Activated T-helper 9 cell treated with anti-CD3 and anti-CD28 coated beads, Interleukin-2, amount 50 U/mL, for 16 hours (primary cell): ENCODE results near the gene SEMA4C.

ENCODE experiments used
- DNase-seq: peaks from one replicate; pipeline ENCODE4 v3.0.0-alpha.2; 2020; ENCODE audit warnings: low read depth

The SEMA4C gene, protein sequence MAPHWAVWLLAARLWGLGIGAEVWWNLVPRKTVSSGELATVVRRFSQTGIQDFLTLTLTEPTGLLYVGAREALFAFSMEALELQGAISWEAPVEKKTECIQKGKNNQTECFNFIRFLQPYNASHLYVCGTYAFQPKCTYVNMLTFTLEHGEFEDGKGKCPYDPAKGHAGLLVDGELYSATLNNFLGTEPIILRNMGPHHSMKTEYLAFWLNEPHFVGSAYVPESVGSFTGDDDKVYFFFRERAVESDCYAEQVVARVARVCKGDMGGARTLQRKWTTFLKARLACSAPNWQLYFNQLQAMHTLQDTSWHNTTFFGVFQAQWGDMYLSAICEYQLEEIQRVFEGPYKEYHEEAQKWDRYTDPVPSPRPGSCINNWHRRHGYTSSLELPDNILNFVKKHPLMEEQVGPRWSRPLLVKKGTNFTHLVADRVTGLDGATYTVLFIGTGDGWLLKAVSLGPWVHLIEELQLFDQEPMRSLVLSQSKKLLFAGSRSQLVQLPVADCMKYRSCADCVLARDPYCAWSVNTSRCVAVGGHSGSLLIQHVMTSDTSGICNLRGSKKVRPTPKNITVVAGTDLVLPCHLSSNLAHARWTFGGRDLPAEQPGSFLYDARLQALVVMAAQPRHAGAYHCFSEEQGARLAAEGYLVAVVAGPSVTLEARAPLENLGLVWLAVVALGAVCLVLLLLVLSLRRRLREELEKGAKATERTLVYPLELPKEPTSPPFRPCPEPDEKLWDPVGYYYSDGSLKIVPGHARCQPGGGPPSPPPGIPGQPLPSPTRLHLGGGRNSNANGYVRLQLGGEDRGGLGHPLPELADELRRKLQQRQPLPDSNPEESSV

DNA sequence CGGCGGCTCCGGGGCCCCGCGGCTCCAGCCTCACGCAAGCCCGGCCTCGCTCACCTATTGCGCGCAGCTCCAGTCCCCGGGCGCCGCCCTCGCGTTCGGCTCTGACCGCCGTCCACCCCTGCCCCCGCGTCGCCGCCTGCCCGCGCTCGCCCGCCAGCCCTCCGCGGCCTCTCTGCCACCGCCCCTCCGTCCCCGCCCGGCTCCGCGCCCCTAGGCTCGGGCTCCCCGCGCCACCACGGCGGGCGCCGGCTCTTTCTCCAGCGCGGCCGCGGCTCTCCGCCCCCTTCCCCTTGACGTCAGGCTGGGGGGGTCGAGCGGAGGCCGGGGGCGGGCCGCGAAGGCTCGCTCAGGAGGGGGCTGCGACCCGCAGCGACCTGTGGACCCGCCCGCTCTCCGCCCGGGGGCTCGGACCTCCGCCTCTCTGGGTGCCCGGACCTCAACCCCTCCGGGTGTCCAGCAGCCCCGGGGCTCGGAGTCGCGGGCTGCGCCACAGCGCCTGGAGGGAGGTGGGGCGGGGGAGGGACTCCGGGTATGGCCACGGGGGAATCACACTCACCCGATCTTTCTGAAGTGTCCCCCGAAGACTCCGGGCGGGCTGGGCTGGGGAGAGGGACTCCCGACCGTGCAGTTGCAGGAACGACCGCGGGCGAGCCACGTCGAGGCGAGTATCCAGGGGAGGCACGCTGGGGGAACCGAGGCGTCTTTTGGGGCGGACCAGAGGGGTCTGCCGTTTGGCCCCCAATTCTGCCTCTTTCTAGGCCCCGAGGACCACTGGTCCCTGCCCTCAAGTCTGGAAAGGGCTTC is at the start of gene SEMA4C:
SEMA4C (minus strand) TSS at position 259 of the 804 bp plus-strand sequence. CDS start 2,194 bp downstream, outside the sequence.
- DNase-seq = peak; percentile 47

DNA sequence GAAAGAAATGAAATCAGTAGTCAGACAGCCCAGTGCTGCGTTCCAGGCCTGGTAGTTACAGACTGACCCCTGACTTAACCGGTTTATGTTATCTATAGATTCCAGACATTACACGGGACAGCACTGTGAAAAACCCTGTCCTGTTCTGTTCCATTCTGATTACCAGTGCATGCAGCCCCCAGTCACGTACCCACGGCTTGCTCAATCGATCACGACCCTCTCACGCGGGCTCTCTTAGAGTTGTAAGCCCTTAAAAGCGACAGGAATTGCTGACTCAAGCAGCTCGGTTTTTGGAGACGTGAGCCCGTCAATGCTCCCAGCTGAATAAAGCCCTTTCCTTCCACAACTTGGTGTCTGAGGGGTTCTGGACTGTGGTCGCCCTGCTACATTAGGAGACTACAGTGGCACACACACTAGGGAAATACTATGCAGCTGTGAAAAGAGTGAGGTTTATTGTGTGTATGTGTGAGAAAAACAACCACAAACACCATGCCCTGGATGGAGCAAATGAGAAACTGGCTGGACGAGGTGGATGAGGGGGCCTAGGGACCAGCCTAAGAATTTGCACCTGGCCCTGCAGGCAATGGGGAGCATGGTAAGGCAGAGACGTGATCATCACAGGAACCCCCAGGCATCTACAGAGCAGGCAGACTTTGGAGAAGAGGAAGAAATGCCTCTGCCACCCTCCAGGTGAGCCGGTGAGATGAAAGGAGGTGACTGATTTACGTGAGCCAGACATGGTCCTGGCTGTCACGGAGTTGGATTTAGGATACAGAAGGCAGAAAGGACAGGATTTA is 49.1 kb upstream of the SEMA4C start:
- no peak for DNase-seq

GRCh38 chr2:96918092-96918753 is 48.3 kb upstream of the SEMA4C start:
- DNase-seq = no peak

DNA sequence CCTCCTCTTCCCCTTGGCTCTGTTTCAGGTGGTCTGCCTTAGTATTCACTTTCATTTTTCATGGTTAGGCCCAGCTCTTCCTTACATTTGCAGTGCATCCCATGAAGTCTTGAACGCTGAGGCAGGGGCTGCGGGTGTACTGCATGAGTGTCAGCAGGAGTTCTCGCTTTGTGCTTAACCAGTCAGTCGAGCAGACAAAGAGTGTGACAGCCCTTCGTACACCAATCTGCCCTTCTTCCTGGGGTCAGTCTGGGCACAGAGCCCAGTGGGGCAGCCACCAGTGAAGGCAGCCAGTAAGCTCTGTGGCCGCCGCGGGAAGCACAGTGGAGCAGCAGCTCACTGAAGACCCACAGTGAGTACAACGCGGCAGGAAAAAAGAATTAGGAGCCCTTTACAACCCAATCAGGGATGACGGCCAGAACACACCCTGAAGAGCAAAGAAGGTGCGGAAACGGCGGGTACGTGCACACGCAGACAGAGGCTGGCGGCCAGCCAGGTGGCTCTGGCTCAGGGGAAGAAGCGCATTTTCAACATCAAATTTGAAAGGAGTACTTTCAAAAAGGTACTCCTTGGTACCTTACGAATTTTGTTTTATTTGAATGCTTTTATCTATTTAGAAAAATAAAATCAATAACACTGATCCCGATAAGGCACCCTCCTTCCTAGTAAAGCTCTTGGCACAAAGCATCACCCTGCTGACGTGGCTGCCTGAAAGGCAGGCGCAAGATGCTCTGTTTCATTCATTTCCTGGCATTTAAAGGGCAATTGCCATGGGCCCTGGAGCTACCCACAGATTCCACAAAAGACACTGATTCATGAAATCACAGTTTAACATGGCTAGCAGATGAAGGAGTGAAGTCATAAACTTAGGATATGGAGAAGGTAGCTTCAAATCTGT is 47.0 kb upstream of the SEMA4C start:
- no peak for DNase-seq

GRCh38 chr2:96916156-96916630 is 46.3 kb upstream of the SEMA4C start:
- DNase-seq = no peak

GRCh38 chr2:96914332-96914731 is 44.5 kb upstream of the SEMA4C start:
- no peak for DNase-seq

DNA sequence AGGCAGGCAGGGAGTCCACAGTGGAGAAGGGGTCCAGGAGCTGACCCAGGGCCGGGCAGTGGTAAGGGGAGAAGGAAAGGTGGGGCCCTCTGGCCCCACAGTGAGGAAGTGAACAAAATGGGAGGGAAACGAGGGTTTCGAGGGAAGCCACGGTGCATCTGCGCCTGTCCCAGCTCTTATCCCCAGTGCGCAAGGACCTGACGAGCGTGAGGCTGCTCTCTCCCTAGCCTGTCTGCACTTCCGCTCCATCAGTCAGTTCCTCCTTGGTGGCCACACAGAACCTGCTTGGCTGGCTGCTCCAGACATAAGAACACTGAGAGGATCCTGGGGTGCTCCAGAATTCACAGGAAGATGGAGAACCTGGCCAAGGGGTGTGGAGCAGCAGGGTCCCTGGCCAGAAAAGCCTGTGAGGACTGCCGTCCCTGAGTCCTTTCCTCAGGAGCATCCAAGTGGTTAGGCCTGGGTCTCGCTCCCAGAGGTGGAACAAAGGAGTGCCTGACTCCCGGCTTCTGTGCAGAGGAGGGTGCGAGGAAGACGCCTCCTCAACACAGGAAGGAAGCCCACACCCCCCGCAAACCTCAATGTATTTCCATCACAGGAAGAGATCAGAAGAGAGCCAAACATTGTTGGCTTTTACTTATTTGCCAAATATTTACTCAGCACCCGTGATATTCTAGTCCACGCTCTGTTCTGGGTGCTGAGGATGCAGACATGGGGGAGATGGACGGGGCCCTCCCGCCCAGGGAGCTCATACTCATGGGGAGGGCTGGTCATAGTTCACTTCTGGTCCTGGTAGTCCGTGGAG is 43.7 kb upstream of the SEMA4C start:
- no peak for DNase-seq

- no peak for DNase-seq
Measured at GRCh38 chr2:96913117-96913397, 43.2 kb upstream of the SEMA4C start.

- no peak for DNase-seq
Measured at GRCh38 chr2:96912346-96913116, 42.7 kb upstream of the SEMA4C start.

GRCh38 chr2:96909611-96910021 is 39.7 kb upstream of the SEMA4C start:
- DNase-seq = no peak

GRCh38 chr2:96907115-96908041 is 37.5 kb upstream of the SEMA4C start:
- no peak for DNase-seq

GRCh38 chr2:96906729-96907114 is 36.8 kb upstream of the SEMA4C start:
- no peak for DNase-seq

- DNase-seq = no peak
Measured at GRCh38 chr2:96903815-96904214, 33.9 kb upstream of the SEMA4C start.

DNA sequence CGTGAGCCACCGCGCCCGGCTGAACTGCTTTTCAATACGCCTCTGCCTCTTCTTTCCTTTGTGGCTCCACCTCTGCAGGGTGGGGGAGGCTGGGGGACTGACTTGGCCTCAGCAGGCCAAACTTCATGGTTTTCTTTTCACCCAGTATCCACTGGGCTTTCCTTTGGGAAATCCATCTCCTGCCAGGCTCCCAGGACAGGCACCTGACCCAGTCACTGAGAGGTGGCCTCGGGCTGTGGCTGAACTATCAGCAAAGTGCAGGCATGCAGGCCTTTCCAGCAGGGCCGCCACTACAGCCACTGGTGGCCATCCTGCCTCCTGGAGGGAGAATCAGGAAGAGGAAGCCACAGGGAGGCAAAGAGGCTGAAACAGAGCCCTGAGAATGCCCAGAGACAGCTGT is 33.4 kb upstream of the SEMA4C start:
- DNase-seq = no peak

DNA sequence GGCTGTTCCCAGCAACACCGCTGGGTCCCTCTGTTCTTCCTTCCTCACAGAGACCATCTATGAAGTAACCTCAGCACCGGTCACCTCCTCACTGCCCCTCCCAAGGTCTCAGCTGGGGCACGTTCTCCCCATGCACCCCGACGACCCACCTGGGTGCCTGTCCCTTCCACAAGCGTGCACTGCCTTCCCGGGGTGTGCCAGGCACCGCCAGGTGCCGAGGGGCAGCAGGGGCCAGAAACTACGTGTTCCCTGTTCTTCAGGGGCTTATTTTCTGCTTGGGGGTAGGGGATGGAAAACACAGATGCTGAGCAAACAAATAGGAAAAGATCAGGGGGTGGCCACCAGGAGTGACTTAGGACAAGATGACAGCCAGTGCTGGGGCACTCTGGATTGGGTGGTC is 30.4 kb upstream of the SEMA4C start:
- no peak for DNase-seq

GRCh38 chr2:96899413-96899741 is 29.5 kb upstream of the SEMA4C start:
- no peak for DNase-seq

GRCh38 chr2:96898641-96899412 is 28.9 kb upstream of the SEMA4C start:
- no peak for DNase-seq
